Activated naive CD4-positive, alpha-beta T cell (primary cell): ENCODE measurements around the gene CDKN2B.

ENCODE experiments used
- DNase-seq, 4 experiments: peaks; one replicate each; lab custom pipeline; 2025; lab: John Stamatoyannopoulos, UW

CDKN2B gene

DNA sequence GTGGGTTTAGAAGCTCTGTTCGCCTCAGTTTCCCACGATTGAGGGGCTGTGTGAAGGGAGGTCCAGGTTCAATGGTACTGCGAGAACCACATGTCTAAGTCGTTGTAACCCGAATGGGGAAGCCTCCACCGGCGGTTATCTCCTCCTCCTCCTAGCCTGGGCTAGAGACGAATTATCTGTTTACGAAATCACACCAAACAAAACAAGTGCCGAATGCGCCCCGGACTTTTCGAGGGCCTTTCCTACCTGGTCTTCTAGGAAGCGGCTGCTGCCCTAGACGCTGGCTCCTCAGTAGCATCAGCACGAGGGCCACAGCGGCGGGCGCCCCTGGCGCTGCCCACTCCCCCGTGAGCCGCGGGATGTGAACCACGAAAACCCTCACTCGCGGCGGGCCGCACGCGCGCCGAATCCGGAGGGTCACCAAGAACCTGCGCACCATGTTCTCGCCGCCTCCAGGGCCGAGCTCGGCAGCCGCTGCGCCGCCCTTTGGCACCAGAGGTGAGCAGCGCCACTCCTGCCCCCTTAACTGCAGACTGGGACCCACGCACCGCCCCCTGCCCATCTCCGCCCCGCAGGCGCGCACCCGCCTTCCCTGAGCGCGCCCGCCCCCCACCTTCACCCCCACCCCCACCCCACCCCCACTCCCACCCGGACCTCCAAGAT, 15.1 kb downstream of the CDKN2B start, which contains the start of gene CDKN2A:
Gene CDKN2A (minus strand): TSS at position 500 of the 663 bp plus-strand sequence.
- no peak for DNase-seq

DNA sequence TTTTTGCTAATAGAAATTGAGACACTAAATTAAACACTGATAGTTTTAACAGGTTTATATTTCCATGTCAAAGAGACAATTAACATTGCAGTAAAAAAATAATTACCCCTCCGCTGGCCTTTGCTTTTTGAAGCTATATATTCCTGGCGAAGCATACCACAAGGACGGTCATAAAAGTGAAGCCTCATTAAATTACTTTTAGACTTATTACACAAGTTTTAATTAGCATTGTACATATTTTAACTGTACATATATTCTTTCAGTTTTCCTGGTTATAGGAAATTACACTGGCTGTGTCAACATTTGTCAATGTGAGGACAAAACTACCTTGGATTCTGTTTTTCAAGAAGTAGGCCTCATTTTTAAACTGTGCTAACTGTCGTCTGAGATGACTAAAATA, 16.1 kb downstream of the CDKN2B start:
- DNase-seq: no peak

DNA sequence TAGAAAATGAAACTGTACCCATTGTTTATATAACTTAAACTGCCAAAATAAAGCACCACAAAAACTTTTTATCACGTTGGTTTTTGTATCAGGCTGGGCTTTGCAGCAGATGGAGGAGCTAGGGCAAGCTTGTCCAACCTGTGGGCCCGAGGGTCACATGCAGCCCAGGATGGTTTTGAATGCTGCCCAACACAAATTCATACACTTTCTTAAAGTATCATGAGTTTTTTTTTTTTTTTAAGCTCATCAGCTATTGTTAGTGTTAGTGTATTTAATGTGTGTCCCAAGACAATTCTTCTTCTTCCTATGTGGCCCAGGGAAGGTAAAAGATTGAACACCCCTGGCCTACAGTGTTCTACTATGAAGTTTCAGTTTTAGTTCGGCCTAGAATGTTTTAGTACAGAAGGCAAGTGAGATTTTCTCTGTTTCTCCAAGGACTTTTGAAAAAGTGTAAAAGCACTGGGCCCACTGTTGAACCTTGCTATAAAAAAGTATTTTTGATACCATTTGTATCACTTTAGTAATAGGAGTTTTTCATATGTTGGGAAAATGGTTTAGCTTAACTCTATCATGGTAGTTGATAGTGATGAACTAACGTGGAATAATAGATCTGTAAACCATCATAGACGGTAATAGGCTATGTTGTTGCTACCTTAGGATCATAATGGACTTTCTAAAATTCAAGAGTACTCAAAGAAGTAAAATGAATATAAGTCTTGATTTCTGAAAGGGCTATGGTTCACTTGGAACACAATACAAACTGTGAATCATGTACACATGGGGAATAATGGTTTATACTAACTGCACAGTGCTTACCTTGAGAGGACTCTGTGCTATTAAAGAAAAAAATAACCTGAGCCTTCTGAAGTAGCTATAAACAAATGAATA, 17.8 kb downstream of the CDKN2B start:
- DNase-seq: no peak

DNA sequence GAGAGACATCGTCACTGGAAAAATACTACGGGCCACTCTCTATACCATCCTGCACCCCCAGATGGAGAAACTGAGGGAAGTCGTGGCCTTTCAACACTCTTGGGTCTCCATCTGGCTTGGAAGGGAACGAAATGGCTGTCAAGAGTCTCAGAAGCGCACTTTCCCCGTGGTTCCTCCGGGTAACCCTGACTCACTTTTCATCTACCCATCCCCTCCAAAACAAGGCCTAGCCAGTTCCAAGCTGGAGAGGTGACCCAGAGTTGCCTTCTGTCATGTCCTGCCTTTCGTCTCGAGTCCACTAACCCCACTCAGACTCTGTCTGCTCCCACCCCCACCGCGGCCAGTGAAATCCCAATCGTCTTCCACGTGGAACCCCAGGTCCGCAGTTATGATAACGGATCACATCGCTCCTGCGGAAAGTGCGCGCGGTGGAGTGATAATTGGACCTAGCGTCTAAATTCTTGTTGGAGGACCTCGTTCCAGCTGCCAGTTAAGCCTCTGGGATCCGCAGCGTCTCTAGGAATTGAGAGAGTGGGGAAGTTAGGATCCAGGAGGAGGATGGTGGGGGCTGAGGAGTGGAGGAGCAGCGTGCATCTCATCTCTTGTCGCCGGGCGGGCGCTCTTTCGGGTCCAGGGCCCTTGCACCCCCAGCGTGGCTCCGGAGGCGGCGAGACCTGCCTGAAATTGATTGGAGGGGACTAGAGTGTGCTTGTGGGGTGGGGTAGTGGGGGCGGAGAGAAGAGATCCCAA, 19.5 kb downstream of the CDKN2B start:
- no peak for DNase-seq

DNA sequence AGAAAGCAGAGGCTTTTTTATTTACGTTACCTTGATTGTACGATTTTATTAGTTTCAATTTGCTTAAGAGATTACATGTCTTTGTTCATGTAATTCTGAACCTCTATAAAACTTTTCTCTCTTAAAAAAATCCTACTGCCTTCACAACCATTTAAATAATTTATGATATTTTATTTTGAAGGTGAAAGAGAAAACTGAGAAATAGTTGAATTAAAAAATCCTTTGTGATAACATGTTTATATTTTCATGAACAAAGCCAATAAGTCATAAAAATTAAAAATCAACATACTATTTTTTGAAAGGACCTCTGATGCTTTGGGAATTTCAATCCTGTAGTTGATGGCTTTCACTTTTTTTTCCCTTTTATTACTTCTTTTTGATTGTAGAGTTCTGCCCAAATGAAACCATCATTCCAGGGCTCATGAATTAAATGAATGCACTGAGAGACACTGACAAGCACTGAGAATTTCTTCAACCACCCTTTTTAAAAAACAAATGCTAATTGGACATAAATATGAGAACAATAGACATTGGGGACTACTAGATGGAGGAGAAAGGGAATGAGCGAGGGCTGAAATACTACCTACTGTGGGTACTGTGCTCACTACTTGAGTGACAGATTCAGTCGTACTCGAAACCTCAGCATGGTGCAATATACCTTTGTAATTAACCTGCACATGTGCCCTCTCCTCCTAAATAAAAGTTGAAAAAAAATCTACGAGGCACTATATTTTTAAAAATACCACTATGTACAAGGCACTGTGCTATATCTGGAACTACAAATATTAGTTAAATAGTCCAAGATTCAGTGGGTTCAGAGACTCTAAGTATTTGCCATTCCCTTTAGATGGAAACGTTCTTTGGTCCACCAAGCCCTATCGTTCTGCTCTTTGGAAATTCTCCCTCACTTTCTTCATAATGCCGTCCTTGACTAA, 20.8 kb downstream of the CDKN2B start:
- DNase-seq: no peak

DNA sequence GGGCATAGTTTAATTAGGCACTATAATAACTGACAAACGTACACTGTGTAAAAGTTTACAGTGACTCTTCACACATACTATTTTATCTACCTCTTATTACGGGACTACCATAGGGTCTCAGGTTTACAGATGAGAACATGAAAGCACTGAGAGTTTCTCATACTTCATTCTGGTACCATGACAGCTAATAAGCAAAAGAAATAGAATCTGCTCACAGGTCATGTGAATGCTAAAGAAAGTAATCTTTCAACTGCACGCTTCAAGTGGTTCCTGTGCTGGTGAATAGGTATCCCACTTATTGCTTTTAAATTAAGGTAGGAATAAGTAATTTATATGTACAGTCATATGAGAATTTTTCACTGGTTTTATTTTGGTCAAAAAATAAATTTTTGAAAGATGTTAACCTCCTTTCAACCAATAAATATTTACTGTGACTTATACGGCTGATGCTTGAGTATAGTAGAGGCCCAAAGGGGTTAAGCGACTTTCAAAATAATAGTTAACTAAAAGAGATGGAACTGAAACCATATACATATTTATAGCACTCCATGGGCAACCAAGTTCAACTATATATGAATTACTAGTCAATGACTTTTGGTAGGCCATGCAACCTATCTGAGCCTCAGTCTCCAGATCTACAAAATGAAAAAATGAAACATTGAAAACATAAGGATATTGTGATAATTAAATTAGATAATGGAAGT, 23.0 kb downstream of the CDKN2B start:
- DNase-seq: no peak

DNA sequence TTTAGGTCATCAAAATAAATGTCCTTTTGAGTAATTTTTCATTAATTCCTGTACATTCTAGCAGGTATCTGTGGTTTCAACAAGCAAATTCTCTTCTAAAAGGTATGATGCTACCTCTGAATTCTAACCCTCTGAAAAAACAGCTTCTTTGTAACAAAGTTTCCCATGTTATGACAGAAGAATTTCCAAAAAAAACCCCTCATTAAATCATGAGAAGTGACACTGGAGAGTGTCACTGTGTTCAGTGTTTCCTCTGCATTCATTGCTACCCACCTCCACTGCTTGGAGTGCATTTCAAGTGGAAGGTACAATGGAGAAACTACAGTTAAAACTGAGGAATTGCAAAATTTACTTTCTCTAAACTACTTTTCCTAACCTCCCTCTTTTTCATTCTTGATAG, 25.0 kb downstream of the CDKN2B start:
- no peak for DNase-seq

DNA sequence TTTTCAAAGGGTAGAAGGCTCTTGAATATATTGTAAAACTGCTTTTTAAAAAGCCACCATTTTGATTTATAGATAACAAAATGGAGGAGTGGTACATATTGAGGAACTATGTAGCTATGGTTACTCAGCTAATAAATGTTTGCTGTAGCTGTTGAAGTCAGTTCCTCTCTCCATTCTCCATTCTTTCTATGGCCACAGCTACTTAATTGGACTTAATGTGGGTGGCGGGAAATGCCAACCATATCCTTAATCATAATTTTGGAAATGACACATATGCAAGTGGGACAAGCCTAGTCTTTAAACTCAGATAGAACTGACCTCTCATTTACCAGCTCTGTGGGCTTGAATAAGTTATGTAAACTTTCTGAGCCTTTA, 25.6 kb downstream of the CDKN2B start:
- no peak for DNase-seq

DNA sequence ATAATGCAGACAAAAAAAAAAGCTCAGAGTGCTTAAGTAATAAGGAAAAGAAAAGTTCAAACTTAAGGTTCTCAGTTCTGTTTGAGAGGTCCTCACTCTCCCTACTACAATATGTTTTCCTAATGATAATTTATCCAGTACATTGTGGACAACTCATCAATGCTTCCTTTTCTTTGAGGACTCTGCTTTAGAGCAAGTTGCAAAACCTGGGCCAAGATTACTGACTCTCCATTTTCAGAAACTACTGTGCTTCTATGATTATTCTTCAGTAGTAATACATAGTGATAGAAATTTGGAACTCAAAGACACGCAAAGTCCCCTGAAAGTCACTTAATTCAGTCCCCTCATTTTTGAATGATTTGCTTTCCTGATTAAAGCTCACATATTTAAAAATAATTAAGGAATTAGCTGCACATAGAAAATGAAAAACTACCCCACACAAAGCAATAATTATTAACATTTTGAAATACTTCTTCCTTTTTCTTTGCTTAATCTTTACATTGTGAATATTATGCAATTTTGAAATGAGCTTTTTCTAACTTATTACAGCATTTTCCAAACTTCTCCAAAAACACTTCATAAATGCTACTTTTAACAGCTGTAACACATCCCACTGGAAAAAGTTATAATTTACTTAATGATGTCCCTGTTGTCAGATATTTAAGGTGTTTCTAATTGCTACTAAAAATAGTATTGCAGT, 26.1 kb downstream of the CDKN2B start:
- DNase-seq: no peak

DNA sequence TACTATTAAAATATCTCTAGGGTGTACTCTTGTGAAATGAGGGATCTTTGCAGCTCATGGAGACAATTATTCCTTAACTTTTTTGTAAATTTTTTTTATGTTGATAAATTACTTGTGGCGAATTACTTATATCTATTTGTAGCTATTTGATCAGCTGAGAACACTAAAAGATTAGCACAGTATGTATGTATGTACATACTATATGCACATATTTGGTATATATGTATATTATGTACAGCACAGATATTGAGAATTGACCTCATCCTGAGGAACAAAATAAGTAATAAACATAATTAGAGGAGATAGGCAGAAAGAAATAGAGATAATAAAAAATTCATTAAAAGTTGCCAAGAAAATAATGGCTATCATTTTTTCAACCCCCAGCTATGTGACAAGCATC, 26.7 kb downstream of the CDKN2B start:
- no peak for DNase-seq

DNA sequence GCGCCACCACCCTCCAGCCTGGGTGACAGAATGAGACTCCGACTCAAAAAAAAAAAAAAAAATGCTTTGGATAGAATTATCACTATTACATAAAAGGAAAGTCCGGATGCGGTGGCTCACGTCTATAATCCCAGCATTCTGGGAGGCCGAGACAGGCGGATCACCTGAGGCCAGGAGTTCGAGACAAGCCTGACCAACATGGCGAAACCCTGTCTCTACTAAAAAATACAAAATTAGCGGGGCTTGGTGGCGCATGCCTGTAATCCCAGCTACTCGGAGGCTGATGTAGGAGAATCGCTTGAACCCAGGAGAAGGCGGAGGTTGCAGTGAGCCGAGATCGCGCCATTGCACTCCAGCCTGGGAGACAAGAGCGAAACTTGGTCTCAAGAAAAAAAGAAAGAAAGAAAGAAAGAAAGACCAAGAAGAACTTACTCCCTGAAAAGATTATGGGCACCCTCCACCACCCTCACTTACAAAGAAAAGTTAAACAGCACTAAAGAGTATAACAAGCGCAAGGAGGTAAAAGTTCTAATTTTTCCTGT, 32.7 kb downstream of the CDKN2B start:
- no peak for DNase-seq

DNA sequence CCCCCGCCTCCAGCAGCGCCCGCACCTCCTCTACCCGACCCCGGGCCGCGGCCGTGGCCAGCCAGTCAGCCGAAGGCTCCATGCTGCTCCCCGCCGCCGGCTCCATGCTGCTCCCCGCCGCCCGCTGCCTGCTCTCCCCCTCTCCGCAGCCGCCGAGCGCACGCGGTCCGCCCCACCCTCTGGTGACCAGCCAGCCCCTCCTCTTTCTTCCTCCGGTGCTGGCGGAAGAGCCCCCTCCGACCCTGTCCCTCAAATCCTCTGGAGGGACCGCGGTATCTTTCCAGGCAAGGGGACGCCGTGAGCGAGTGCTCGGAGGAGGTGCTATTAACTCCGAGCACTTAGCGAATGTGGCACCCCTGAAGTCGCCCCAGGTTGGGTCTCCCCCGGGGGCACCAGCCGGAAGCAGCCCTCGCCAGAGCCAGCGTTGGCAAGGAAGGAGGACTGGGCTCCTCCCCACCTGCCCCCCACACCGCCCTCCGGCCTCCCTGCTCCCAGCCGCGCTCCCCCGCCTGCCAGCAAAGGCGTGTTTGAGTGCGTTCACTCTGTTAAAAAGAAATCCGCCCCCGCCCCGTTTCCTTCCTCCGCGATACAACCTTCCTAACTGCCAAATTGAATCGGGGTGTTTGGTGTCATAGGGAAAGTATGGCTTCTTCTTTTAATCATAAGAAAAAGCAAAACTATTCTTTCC, 34.2 kb downstream of the CDKN2B start:
- no peak for DNase-seq

DNA sequence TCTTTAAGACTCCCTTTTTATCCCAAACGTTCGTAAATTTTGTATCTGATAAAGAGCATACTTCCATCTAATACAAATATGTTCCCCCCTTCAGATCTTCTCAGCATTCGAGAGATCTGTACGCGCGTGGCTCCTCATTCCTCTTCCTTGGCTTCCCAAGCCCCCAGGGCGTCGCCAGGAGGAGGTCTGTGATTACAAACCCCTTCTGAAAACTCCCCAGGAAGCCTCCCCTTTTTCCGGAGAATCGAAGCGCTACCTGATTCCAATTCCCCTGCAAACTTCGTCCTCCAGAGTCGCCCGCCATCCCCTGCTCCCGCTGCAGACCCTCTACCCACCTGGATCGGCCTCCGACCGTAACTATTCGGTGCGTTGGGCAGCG, 34.8 kb downstream of the CDKN2B start:
- no peak for DNase-seq

DNA sequence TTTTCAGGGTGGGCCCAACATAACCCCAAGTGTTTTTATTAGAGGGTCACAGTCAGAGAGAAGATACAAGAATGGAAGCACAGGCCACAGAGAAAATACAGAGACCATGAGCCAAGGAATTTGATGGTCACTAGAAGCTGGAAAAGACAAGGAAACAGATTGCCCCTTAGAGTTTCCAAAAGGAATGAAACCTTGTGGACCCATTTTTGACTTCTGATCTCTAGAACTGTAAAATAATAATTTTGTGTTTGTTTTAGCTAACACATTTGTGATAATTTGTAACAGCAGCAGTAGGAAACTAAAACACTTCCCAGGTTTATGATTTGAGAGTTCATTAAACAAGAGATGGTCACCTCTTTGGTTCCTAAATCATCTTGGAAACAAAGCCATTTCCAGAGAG, 36.7 kb downstream of the CDKN2B start:
- no peak for DNase-seq

DNA sequence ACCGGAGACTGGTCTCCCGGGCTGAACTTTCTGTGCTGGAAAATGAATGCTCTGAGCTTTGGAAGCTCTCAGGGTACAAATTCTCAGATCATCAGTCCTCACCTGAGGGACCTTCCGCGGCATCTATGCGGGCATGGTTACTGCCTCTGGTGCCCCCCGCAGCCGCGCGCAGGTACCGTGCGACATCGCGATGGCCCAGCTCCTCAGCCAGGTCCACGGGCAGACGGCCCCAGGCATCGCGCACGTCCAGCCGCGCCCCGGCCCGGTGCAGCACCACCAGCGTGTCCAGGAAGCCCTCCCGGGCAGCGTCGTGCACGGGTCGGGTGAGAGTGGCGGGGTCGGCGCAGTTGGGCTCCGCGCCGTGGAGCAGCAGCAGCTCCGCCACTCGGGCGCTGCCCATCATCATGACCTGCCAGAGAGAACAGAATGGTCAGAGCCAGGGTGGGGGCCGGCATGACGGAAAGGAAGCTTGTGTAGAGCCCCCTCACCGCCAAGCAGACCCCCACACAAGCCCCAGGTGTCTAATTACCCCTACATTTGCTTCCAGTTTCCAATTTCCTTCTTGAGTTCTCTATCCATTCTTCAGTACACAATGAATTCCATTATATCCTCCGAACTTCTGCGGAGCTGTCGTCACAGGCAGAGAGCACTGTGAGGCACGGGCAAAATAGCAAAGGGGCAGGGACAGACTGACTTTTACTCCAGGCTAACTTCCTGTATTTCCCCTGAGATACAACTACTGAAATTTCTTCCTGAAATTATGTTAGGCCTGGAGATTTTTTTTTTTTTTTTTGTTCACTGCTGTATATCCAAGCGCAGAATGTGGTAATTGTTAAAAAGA, 38.1 kb downstream of the CDKN2B start:
- no peak for DNase-seq

DNA sequence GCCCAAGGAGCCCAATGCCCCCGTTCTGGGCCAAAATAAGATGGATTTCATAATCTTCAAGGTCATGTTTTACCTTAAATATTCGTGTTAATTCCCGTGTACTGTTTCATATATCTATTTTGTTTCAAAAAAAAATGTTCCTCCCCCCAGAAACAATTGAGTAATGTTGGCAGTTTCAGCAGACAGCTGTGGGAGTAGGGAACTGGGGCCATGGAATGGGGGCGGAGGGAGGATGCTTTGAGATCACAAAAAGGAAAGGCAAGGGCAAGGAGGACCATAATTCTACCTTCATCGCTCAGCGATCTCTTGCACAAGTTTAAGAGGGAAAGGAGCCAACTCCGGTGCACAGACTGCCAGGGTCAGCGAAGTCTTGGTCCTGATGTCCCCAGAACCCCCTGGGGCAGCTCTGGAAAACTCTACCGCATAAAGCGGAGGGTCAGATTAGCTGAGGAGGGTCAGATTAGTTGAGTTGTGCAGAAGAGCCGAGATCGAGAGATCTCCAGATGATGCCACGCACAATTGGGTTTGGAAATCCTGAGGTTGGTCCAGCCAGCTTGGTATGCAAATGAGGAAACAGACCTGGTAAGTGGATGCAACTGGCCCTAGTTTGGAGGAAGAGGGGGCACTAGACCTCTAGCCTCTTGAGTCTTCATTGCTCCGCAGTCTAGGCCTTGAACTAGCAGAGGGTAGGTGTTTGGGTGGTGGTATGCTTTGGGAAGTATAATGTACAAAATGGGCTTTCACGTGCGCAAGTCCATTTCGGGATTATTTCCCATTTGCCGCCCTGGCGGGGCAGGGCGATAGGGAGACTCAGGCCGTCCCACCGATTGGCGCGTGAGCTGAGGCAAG, 38.9 kb downstream of the CDKN2B start:
- no peak for DNase-seq
